Subcutaneous abdominal adipose tissue (tissue), 5 donors: ENCODE measurements around the gene CYP8B1.
A peak's percentile ranks its signal among the peaks of the same experiment; 100 is the strongest.
"Not testable (repeated sequence)": the region's sequence is repeated elsewhere in the genome, so short reads cannot be mapped to it uniquely, and the experiment has no call there.

Source experiments
- H3K27ac ChIP-seq: one replicate; pipeline ENCODE4 v1.7.0; 2013; ENCODE audit warnings: low read depth, mild to moderate bottlenecking, inconsistent platforms, low read length, moderate library complexity
- H3K27me3 ChIP-seq, 5 donors: one replicate each; pipeline ENCODE4 v1.7.0; 2013; ENCODE audit warnings: low read length in 5 of 5, inconsistent platforms in 1 of 5; ENCODE audit not compliant: control insufficient read depth in 5 of 5, insufficient read depth in 4 of 5
- H3K36me3 ChIP-seq, 5 donors: one replicate each; pipeline ENCODE4 v1.7.0; 2013; ENCODE audit warnings: low read length in 5 of 5; ENCODE audit not compliant: control insufficient read depth in 5 of 5, insufficient read depth in 5 of 5
- H3K4me1 ChIP-seq, 5 donors: one replicate each; pipeline ENCODE4 v1.7.0; 2013; ENCODE audit warnings: low read length in 5 of 5, mild to moderate bottlenecking in 3 of 5, moderate library complexity in 1 of 5; ENCODE audit not compliant: control insufficient read depth in 5 of 5, insufficient read depth in 5 of 5
- H3K4me3 ChIP-seq, 5 donors: one replicate each; pipeline ENCODE4 v1.7.0; 2013; ENCODE audit warnings: low read length in 5 of 5, low read depth in 1 of 5
- H3K9ac ChIP-seq, 5 donors: one replicate each; pipeline ENCODE4 v1.7.0; 2013; ENCODE audit warnings: low read length in 5 of 5, mild to moderate bottlenecking in 4 of 5, moderate library complexity in 3 of 5
- H3K9me3 ChIP-seq, 5 donors: one replicate each; pipeline ENCODE4 v1.7.0; 2013; ENCODE audit warnings: low read length in 5 of 5; ENCODE audit not compliant: control insufficient read depth in 5 of 5
- donor health status: healthy.
- donor health status: healthy.
- donor health status: healthy.
- donor health status: healthy.
- donor health status: healthy.

The CYP8B1 gene

DNA sequence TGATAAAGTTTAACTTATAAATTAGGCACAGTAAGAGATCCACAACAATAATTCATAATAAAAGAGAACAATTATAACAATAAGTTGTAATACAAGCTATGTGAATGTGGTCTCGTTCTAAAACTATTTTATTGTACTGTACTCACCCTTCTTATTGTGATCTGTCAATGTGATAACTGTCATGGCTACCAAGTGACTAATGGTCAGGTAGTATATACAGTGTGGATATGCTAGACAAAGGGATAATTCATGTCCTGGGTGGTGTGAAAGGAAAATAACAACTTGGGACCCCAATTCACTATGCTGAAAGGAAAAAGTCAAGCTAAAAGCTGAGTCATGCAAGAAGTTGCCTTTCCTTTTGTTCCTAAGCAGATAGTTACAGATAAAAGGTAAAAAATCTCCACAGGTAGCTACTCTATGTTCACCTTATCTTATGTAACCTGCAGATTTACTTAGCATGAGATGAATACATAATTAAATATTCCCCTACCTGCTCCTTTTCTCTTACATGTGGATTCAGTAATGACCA lies 10.7 kb upstream of the CYP8B1 start:
- Histone ChIP-seq H3K27me3 (peaks cover 0 to 2% (median 0%) of the 10 kb centered on the region in 5 donors), H3K9me3 (no peaks in the 10 kb centered on the region), H3K4me3 (no peak overlapping the region), H3K36me3 (no peaks in the 10 kb centered on the region), H3K27ac (no peak overlapping the region), H3K9ac (no peak overlapping the region), H3K4me1 (peaks cover 0 to 2% (median 1%) of the 10 kb centered on the region in 5 donors)

- no peaks in the 10 kb centered on the region for H3K9me3 ChIP-seq
- H3K36me3 ChIP-seq: no peaks in the 10 kb centered on the region
- peaks cover 0 to 2% (median 0%) of the 10 kb centered on the region in 5 donors for H3K27me3 ChIP-seq
- H3K4me1 ChIP-seq: peaks cover 0 to 14% (median 11%) of the 10 kb centered on the region in 5 donors
- H3K9ac ChIP-seq: no peak overlapping the region
- H3K4me3 ChIP-seq: no peak overlapping the region
- no peak overlapping the region for H3K27ac ChIP-seq
Measured at GRCh38 chr3:42884324-42884723, 8.6 kb upstream of the CYP8B1 start.

GRCh38 chr3:42883251-42883930 lies 7.7 kb upstream of the CYP8B1 start:
- H3K4me1 ChIP-seq: peaks cover 0 to 14% (median 11%) of the 10 kb centered on the region in 5 donors
- not testable (repeated sequence) for H3K36me3 ChIP-seq, H3K9me3 ChIP-seq, H3K4me3 ChIP-seq, H3K27me3 ChIP-seq, H3K27ac ChIP-seq, H3K9ac ChIP-seq

GRCh38 chr3:42880601-42881451 lies 5.1 kb upstream of the CYP8B1 start:
- Histone ChIP-seq H3K36me3 (no peaks in the 10 kb centered on the region), H3K4me1 (peaks cover 0 to 14% (median 11%) of the 10 kb centered on the region in 5 donors), H3K9me3 (no peaks in the 10 kb centered on the region), H3K27me3 (no peaks in the 10 kb centered on the region), H3K9ac (peak overlapping the region in 4 of 5 donors; percentile 64 to 84 (median 80)), H3K4me3 (peak overlapping the region; percentile 59 to 76 (median 69)), H3K27ac (no peak overlapping the region)

DNA sequence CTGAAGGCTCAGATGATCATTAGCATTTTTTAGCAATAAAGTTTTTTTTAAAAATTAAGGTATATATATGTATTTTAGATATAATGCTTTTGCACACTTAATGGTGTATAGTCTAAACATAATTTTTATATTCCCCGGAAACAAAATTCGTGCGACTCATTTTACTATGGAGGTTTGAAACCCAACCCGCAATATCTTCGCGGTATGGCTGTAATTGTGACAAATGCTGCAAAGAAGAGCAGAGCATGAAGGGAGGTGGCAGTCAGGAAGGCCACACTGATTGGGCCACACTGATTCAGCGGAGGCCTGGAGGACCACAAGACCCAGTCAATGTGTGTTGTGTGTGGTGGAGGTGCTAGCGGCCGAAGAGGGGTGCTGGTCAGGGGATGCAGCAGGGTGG lies 4.5 kb upstream of the CYP8B1 start:
- Histone ChIP-seq H3K27ac (no peak overlapping the region), H3K36me3 (no peaks in the 10 kb centered on the region), H3K9me3 (no peaks in the 10 kb centered on the region), H3K9ac (peak overlapping the region in 3 of 5 donors; percentile 78 to 84 (median 81)), H3K4me3 (peak overlapping the region; percentile 59 to 76 (median 69)), H3K4me1 (peaks cover 0 to 14% (median 11%) of the 10 kb centered on the region in 5 donors), H3K27me3 (peaks cover 0 to 1% (median 0%) of the 10 kb centered on the region in 5 donors)

DNA sequence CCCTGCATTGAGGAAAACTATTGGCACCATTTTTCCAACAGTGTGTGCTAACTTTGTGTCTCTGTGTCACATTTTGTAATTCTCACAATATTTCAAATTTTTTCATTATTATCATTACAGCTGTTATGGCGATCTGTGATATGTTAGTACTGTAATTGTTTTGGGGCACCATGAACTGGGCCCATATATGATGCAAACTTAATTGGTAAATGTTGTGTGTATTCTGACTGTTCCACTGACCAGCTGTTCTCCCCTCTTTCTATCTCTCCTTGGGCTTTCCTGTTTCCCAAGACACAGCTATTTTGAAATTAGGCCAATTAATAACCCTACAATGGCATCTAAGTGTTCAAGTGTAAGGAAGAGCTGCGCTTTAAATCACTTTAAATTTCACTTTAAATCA lies 2.2 kb upstream of the CYP8B1 start:
- H3K9ac ChIP-seq: no peak overlapping the region
- no peak overlapping the region for H3K4me3 ChIP-seq
- H3K36me3 ChIP-seq: no peaks in the 10 kb centered on the region
- peaks cover 0 to 4% (median 0%) of the 10 kb centered on the region in 5 donors for H3K27me3 ChIP-seq
- H3K4me1 ChIP-seq: peaks cover 0 to 14% (median 11%) of the 10 kb centered on the region in 5 donors
- no peaks in the 10 kb centered on the region for H3K9me3 ChIP-seq
- no peak overlapping the region for H3K27ac ChIP-seq

DNA sequence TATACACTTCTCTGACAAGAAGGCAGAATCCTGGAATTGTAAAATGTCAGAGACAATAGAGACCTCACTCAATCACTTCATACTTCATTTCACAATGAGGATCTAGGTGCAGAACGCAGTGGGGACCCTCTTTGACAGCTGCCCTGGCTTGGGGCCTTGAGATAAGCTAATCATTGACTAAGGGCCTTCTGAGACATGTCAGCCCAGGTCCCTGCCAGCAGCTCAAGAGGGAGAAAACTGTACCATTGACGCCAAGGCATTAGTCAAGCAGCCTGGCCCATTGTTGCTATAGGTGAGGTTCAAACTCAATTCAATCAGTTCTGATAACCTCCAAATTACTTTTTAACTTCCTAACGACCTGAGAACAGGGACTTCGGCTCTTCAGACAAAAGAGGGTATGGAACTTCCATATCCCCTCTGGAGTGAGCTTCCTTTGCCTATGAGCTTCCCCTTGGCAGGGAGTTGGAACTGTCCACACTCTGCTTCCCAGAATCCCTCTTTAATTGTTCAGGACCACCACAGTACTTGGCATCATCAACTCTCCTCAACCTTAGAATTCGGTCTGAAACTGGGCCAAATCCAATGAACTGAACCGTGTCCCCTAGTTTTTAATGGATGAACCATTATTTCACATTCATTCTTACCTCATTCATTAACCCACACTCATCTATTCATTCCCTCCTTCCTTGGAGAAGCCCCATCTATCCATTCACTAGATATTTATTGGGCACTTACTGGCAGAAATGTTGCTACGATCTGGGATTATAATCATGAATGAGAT lies 1.5 kb upstream of the CYP8B1 start:
- H3K9ac ChIP-seq: no peak overlapping the region

GRCh38 chr3:42876401-42876800 lies 722 bp upstream of the CYP8B1 start:
- Histone ChIP-seq H3K4me1 (peaks cover 0 to 22% (median 10%) of the 10 kb centered on the region in 5 donors), H3K9me3 (no peaks in the 10 kb centered on the region), H3K27me3 (peaks cover 0 to 4% (median 0%) of the 10 kb centered on the region in 5 donors), H3K9ac (no peak overlapping the region), H3K4me3 (no peak overlapping the region), H3K36me3 (no peaks in the 10 kb centered on the region), H3K27ac (no peak overlapping the region)

More for the DNA sequence above, 1.5 kb upstream of the CYP8B1 start:
- peaks cover 0 to 20% (median 11%) of the 10 kb centered on the region in 5 donors for H3K4me1 ChIP-seq
- H3K9me3 ChIP-seq: no peaks in the 10 kb centered on the region
- peaks cover 0 to 4% (median 0%) of the 10 kb centered on the region in 5 donors for H3K27me3 ChIP-seq
- no peak overlapping the region for H3K27ac ChIP-seq
- H3K4me3 ChIP-seq: no peak overlapping the region
- no peaks in the 10 kb centered on the region for H3K36me3 ChIP-seq

DNA sequence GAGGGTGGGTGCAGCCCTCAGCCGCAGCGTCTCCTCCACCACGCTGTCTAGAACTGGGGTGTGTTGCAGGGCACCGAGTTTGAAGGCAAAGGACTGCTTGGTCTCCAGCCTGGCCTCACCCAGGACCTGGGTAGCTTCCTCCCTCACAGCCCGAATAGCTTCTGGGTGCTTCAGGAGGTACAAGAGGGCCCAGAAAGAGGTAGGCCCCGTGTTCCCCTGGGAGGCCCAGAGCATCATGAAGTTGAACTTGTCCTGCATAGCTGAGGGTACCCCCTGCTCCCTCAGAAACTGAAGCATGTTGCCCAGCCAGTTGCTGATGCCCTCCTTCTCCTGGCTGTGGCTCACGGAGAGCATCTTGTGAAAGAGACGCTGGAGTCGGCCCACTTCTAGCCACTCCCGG lies 930 bp downstream of the CYP8B1 start:
- Histone ChIP-seq H3K36me3 (no peaks in the 10 kb centered on the region), H3K9me3 (no peaks in the 10 kb centered on the region), H3K4me1 (peaks cover 0 to 9% (median 0%) of the 10 kb centered on the region in 5 donors), H3K9ac (no peak overlapping the region), H3K27me3 (peaks cover 0 to 4% (median 0%) of the 10 kb centered on the region in 5 donors), H3K4me3 (no peak overlapping the region), H3K27ac (no peak overlapping the region)
